Neural cell (in vitro differentiated cells): ENCODE data around the gene SPECC1L. TPM values are rescaled to one million over a fixed set of nuclear protein-coding genes. Genes with fewer than 3 reads are reported as not detected.

Experiments
- H2AFZ ChIP-seq: fragments of 200-600, 300-800 bp; sonication (generic), shearing (Covaris generic); 2 replicates; pipeline ENCODE4 v1.6.0; 2014; ENCODE audit warnings: low read depth, mild to moderate bottlenecking, antibody characterized with exemption, low read length, moderate library complexity
- H3F3A ChIP-seq: fragments of 200-600 bp; shearing (Covaris generic); 2 replicates; pipeline ENCODE4 v1.6.1; 2016; ENCODE audit warnings: mild to moderate bottlenecking, moderate library complexity, mixed read lengths, antibody characterized with exemption, low read length; ENCODE audit not compliant: insufficient read depth, poor library complexity, severe bottlenecking
- H3K27ac ChIP-seq: fragments of 200-600, 300-800 bp; sonication (generic), shearing (Covaris generic); 2 replicates; pipeline ENCODE4 v1.5.1; 2014; ENCODE audit warnings: mild to moderate bottlenecking, low read length, moderate library complexity
- H3K27me3 ChIP-seq: fragments of 300-800, 200-600 bp; sonication (generic), shearing (Covaris generic); 2 replicates; pipeline ENCODE4 v1.6.0; 2014; ENCODE audit warnings: mild to moderate bottlenecking, low read depth, low read length, moderate library complexity; ENCODE audit not compliant: insufficient read depth
- H3K36me3 ChIP-seq: fragments of 300-800, 200-600 bp; sonication (generic), shearing (Covaris generic); 2 replicates; pipeline ENCODE4 v1.5.1; 2014; ENCODE audit warnings: mild to moderate bottlenecking, antibody characterized with exemption, low read length, moderate library complexity; ENCODE audit not compliant: insufficient read depth
- H3K4me2 ChIP-seq: fragments of 300-800, 200-600 bp; sonication (generic), shearing (Covaris generic); 2 replicates; pipeline ENCODE4 v1.6.0; 2014; ENCODE audit warnings: mild to moderate bottlenecking, low read length
- H3K4me3 ChIP-seq: fragments of 300-800, 200-600 bp; sonication (generic), shearing (Covaris generic); 2 replicates; pipeline ENCODE4 v1.5.1; 2014; ENCODE audit warnings: mild to moderate bottlenecking, low read length, moderate library complexity
- H3K79me2 ChIP-seq: fragments of 200-600 bp; shearing (Covaris generic); replicated peaks from 2 replicates; pipeline ENCODE4 v1.6.0; 2014; ENCODE audit warnings: mild to moderate bottlenecking, low read length, moderate library complexity; ENCODE audit not compliant: insufficient read depth
- H3K9ac ChIP-seq: fragments of 300-800, 200-600 bp; sonication (generic), shearing (Covaris generic); 2 replicates; pipeline ENCODE4 v1.6.1; 2016; ENCODE audit warnings: mild to moderate bottlenecking, low read length, mixed read lengths
- H3K9me2 ChIP-seq: fragments of 200-600 bp; shearing (Covaris generic); 2 replicates; pipeline ENCODE4 v1.6.1; 2016; ENCODE audit warnings: mild to moderate bottlenecking, low read length, mixed read lengths; ENCODE audit not compliant: insufficient read depth
- H3K9me3 ChIP-seq: fragments of 200-600, 300-800 bp; sonication (generic), shearing (Covaris generic); 2 replicates; pipeline ENCODE4 v1.6.1; 2016; ENCODE audit warnings: mild to moderate bottlenecking, mixed run types, low read length, moderate library complexity, mixed read lengths
- H4K20me1 ChIP-seq: fragments of 200-600 bp; shearing (Covaris generic); 2 replicates; pipeline ENCODE4 v1.6.1; 2016; ENCODE audit warnings: mild to moderate bottlenecking, mixed run types; ENCODE audit not compliant: insufficient read depth
- EP300 ChIP-seq: fragments of 450-650 bp; conservative IDR thresholded peaks from 2 replicates; pipeline ENCODE4 v1.6.1; 2014; ENCODE audit warnings: antibody characterized with exemption, mild to moderate bottlenecking, moderate library complexity; ENCODE audit not compliant: poor library complexity, severe bottlenecking
- EZH2 ChIP-seq: fragments of 200-600, 300-800 bp; shearing (Covaris generic), sonication (generic); IDR thresholded peaks from 2 replicates; pipeline ENCODE4 v1.6.1; 2014; ENCODE audit warnings: antibody characterized with exemption, low read length, borderline replicate concordance, mild to moderate bottlenecking; ENCODE audit not compliant: insufficient read depth, poor library complexity, severe bottlenecking
- MXI1 ChIP-seq: fragments of 450-650 bp; conservative IDR thresholded peaks from 2 replicates; pipeline ENCODE4 v1.6.1; 2014; ENCODE audit warnings: antibody characterized with exemption, mild to moderate bottlenecking; ENCODE audit not compliant: poor library complexity, severe bottlenecking
- POLR2AphosphoS5 ChIP-seq: IDR thresholded peaks from 2 replicates; pipeline ENCODE4 v1.6.1; 2012
- RAD21 ChIP-seq: fragments of 450-650 bp; conservative IDR thresholded peaks from 2 replicates; pipeline ENCODE4 v1.6.1; 2014; ENCODE audit warnings: antibody characterized with exemption, mild to moderate bottlenecking, moderate library complexity
- REST ChIP-seq: IDR thresholded peaks from 2 replicates; pipeline ENCODE4 v1.6.1; 2012; ENCODE audit warnings: borderline replicate concordance
- SMC3 ChIP-seq: fragments of 450-650 bp; conservative IDR thresholded peaks from 2 replicates; pipeline ENCODE4 v1.6.1; 2014; ENCODE audit warnings: antibody characterized with exemption, mild to moderate bottlenecking, moderate library complexity; ENCODE audit not compliant: poor library complexity
- TAF1 ChIP-seq: IDR thresholded peaks from 2 replicates; pipeline ENCODE4 v1.6.1; 2012; ENCODE audit warnings: low read depth
- polyA plus RNA-seq: library from polyadenylated mRNA; depleted of rRNA; stranded (reverse); fragments of >200 nt; gene quantifications from 2 replicates; pipeline ENCODE4 v1.2.3, GENCODE V29; 2014
- TF ChIP-seq, protein P1 (sequence below): fragments of 450-650 bp; IDR thresholded peaks from 2 replicates; pipeline ENCODE4 v1.5.1; 2014; ENCODE audit warnings: antibody characterized with exemption, mild to moderate bottlenecking, moderate library complexity; ENCODE audit not compliant: poor library complexity, severe bottlenecking

The SPECC1L gene
- polyA plus RNA-seq, 1 donor from 2014 or later, result 27.1 TPM

DNA sequence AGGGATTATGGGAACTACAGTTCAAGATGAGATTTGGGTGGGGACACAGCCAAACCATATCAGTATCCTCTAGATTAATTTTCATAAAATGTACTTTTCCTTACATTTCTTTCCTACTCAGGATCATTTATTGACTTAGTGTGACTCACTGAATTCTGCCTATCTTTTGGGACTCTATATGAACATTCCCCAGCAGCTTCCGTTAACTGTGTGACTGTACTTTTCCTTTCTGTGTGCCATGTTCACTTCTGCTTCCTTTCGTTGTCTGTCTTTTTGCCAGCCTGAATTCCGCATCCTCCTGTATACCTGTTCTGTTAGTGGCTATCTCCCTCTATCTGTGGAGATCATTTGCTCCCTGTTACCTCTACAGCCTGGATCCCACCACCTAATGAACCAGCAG is 48.8 kb downstream of the SPECC1L start:
- no peaks in the 10 kb centered on the region for H3K27me3 ChIP-seq
- H3K79me2 ChIP-seq, result peaks cover 3% of the 10 kb centered on the region
- no peaks in the 10 kb centered on the region for H3K9me3 ChIP-seq
- H3K4me3 ChIP-seq, result no peak overlapping the region
- no peaks in the 10 kb centered on the region for H3K9me2 ChIP-seq
- no peak overlapping the region for H3K27ac ChIP-seq
- no peaks in the 10 kb centered on the region for H4K20me1 ChIP-seq
- H3K9ac ChIP-seq, result no peak overlapping the region
- TF ChIP-seq, protein P1, sequence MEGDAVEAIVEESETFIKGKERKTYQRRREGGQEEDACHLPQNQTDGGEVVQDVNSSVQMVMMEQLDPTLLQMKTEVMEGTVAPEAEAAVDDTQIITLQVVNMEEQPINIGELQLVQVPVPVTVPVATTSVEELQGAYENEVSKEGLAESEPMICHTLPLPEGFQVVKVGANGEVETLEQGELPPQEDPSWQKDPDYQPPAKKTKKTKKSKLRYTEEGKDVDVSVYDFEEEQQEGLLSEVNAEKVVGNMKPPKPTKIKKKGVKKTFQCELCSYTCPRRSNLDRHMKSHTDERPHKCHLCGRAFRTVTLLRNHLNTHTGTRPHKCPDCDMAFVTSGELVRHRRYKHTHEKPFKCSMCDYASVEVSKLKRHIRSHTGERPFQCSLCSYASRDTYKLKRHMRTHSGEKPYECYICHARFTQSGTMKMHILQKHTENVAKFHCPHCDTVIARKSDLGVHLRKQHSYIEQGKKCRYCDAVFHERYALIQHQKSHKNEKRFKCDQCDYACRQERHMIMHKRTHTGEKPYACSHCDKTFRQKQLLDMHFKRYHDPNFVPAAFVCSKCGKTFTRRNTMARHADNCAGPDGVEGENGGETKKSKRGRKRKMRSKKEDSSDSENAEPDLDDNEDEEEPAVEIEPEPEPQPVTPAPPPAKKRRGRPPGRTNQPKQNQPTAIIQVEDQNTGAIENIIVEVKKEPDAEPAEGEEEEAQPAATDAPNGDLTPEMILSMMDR, result no peak
- no peak for TF ChIP-seq REST
- no peak for TF ChIP-seq EP300
- TF ChIP-seq EZH2, result no peak
- TF ChIP-seq POLR2AphosphoS5, result no peak
- no peak for TF ChIP-seq TAF1
- TF ChIP-seq MXI1, result no peak
- no peak for TF ChIP-seq SMC3
- TF ChIP-seq RAD21, result no peak
- no peak overlapping the region for H2AFZ ChIP-seq
- H3F3A ChIP-seq, result no peaks in the 10 kb centered on the region
- H3K36me3 ChIP-seq, result peaks cover 13% of the 10 kb centered on the region
- no peak overlapping the region for H3K4me2 ChIP-seq

GRCh38 chr22:24321999-24322398 is 51.4 kb downstream of the SPECC1L start:
- H2AFZ ChIP-seq, result no peak overlapping the region
- peaks cover 3% of the 10 kb centered on the region for H3K79me2 ChIP-seq
- H3K4me3 ChIP-seq, result no peak overlapping the region
- H4K20me1 ChIP-seq, result no peaks in the 10 kb centered on the region
- H3K27me3 ChIP-seq, result no peaks in the 10 kb centered on the region
- no peak for TF ChIP-seq EZH2
- TF ChIP-seq MXI1, result no peak
- TF ChIP-seq, protein P1, result no peak
- no peak for TF ChIP-seq SMC3
- TF ChIP-seq POLR2AphosphoS5, result no peak
- TF ChIP-seq RAD21, result no peak
- no peak for TF ChIP-seq TAF1
- no peak for TF ChIP-seq EP300
- no peak for TF ChIP-seq REST
- H3K9ac ChIP-seq, result no peak overlapping the region
- no peaks in the 10 kb centered on the region for H3K9me2 ChIP-seq
- H3K4me2 ChIP-seq, result no peak overlapping the region
- H3K9me3 ChIP-seq, result no peaks in the 10 kb centered on the region
- no peak overlapping the region for H3K27ac ChIP-seq
- H3F3A ChIP-seq, result no peaks in the 10 kb centered on the region
- H3K36me3 ChIP-seq, result peaks cover 5% of the 10 kb centered on the region
